GM19324 (cell line): ENCODE results near the gene MEAF6.
"Not testable (repeated sequence)": the region's sequence is repeated elsewhere in the genome, so short reads cannot be mapped to it uniquely, and the experiment has no call there.

Experiments used
- ATAC-seq: cut with Tn5 transposase; IDR thresholded peaks from one replicate; pipeline ENCODE4 v1.9.1; 2021; ENCODE audit warnings: mild to moderate bottlenecking, moderate library complexity; ENCODE audit not compliant: unreplicated experiment, low FRiP score

The MEAF6 gene

DNA sequence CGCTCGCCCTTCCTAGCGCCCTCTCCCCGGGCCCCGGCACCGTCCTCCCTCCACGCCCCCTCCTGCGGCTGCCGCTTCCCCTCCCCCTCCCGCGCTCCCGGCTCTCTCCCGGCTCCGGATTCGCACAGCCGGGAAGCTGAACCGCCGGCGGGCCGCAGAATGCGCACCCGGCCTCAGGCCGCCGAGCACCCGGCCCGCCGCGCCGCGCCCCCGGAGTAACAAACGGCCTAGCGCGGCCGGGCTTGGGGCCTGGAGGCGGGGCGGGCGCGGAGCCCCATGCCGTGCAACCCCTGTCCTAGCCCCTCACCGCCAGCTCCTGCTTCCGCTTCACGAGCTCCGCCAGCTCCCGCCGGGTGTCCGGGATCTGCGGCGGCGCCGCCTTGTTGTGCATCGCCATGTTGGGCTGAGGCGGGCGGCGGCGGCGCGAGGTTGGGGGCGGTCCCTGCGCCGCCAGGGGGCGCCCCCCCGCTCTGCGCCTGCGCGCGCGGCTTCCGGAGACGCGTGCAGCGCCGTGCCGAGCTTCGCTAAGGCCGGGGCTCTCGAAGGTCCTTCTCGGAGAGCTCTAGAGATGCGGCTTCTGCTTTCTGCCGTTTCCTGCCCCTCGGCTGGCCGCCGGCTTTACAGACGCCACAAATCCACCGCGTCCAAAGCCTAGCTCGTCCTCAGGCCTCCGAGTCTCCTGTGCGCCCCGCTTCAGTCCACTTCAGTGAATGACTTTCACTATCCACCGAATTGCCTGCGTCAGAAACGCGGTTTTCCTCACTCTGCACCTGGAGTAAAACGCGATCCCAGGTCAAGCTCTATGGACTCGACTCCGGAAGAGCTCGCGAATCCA, at the start of gene MEAF6:
TSS of gene MEAF6 (minus strand) at position 417 of the 835 bp plus-strand sequence. CDS start at position 397, 20 bp downstream.
- ATAC-seq = peak; percentile 92

DNA sequence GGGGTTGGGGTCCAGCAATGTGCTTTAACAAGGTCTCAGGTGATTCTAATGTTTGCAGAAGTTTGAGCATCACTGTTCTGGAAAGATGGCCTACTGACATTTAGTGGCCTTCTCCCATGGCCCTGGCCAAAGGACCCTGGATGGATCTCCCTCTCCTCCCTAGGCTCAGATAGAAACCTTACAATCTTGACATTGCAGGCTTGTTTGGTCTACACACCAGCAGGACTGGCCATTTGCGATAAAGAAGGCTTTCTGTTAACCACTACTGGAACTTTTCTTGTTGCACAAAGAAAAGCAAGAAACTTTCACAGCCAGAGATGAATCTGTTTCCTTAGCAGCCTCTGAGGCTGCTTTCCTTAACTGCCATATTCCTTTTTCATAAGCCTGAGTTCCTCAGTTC, 48.4 kb upstream of the MEAF6 start:
- no peak for ATAC-seq

DNA sequence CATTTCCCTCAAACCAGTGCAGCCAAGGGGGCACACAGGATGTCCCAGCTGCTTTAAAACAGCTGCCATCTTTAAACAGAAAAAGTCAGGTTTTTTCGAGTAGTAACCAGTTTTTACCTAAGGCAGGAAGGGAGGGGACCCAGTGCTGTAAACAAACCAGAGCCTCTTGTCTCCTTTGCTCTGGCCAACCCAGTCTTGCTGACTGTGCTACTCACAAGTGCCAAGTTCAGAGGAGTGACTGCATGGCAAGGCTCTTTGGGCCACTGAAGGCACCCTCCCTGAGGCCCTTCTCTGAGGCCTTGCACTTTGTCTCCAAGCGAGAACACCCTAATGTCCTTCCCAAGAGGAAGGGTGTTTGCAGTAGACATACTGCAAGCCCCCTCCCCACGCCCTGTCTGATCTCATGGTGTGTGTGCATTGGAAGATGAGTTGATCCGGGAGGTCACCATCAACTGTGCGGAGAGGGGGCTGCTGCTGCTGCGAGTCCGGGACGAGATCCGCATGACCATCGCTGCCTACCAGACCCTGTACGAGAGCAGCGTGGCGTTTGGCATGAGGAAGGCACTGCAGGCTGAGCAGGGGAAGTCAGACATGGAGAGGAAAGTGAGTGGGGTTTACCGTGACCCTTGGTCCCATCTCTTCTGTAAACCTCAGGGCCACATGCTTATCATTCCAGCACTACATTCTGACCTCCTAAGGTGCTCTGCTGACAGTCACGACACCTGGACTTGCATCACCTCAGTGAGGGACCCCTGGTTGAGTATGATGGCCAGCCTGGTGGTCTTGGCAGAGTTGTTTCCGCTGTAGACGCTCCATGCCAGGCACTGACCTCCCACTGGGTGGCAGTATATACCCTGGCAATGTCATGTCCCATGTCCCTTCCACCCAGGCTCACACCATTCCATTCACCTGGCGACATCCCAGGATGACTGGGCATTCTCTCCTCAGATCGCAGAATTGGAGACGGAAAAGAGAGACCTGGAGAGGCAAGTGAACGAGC, 46.9 kb upstream of the MEAF6 start:
- no peak for ATAC-seq

DNA sequence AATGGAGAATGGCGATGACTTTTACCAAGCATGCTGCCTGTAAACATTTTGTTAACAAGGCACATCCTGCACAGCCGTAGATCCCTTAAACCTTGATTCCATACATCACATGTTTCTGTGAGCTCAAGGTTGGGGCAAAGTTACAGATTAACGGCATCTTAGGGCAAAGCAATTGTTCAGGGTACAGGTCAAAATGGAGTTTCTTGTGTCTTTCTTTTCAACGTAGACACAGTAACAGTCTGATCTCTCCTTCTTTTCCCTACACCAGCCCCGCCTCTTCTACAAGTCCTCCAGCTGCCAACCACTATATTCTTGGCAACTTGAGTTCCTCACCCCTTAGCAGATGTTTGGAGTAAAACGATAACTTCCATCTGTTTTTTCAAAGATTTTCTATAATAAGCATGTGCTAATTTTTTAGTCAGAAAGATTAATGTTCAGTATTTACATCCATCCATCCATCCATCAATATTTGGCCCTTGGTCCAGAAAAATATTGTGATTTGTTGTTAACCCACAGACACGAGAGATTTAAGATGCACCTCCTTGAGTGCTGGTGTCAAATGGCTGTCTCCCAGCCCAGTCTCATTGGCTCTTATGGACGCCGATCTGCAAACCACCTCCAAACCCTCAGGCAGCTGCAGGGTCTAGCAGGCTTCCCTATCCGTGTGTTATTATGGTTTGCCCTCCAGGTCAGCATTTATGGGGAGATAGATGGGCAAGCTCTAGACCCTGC, 46.0 kb upstream of the MEAF6 start:
- no peak for ATAC-seq

DNA sequence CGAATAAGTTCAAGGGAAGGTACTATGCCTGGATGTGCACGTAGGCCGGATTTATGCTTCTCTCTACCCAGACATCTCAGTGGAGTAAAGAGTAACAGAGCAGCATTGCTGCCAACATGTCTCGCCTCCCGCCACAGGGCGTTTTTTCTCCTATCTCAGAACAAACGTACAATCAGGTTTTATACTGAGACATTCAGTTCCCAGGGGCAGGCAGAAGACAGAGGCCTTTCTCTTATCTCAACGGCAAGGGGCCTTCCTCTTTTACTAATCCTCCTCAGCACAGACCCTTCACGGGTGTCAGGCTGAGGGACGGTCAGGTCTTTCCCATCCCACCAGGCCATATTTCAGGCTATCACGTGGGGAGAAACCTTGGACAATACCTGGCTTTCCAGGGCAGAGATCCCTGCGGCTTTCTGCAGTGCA, 45.4 kb upstream of the MEAF6 start:
- ATAC-seq = not testable (repeated sequence)

DNA sequence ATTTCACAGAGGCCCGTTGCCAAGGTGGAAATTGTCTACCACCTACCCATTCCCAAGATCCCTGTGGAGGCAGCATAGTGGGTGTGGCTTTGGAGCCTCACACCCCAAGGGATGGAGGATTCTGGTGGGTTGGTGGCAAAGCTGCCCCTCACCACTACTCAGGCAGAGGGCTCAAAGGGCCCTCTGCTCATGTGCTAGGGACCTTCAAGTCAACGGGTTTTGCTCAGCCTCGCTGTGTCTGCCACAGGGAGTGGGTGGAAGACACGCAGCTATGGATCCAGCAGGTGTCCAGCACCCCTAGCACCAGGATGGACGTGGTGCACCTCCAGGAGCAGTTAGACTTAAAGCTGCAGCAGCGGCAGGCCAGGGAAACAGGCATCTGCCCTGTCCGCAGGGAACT, 44.5 kb upstream of the MEAF6 start:
- ATAC-seq = no peak

DNA sequence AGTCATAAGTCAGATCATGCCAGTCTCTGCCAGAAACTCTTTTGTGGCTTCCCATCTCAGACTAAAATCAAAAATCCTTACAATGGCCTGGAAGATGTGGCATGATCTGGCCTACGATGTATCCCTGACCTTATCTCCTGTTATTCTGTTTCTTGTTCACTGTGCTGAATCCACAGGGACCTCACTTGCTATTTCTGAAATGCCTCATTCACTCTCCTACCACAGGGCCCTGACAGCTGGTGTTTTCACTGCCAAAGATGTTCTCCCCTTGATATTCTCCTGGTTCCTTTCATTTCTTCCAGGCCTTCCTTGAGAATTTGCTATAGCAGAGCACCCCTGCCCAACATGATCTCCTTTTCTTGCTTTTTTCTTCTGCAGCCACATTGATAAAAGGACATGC, 43.8 kb upstream of the MEAF6 start:
- no peak for ATAC-seq

DNA sequence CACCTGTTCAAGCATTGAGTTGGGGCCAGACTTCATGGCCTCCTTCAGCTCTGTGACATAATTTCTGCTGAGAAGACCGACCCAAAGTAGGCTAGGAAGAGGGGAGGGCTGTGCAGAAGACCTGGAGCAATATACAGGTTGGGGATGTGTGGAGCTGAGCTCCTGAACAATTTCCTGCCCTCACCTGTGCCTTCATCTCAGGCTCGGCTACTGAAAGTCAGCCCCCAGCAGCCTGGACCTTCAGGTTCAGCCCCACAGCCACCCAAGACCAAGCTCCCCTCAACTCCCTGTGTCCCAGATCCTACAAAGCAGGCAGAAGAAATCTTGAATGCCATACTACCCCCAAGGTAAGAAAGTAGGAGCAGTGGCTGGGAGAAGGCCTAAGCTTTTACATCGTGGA, 42.8 kb upstream of the MEAF6 start:
- no peak for ATAC-seq

DNA sequence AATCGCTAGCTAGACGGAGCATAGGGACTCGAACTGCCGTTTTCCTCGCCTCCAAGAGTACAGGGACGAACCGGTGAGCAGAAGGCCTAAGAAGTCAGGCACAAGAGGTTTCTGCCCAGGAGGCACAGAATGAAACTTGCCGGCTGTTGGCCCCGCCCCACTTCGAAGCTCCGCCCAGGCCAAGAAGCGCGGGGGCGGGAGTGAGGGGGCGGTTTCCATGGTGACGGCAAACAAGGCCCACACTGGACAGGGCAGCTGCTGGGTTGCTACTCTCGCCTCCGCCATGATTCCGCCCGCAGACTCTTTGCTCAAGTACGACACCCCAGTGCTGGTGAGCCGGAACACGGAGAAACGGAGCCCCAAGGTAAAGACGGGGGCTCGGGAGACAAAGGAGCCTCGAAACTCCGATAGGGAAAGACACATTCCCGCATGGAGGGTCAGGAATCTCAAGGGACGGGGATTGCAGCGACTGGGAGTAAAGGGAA, 42.2 kb upstream of the MEAF6 start, which contains the start of gene DNALI1:
TSS of gene DNALI1 (plus strand) at position 229 of the 485 bp plus-strand sequence. CDS start at position 284, 55 bp downstream.
- ATAC-seq = no peak

DNA sequence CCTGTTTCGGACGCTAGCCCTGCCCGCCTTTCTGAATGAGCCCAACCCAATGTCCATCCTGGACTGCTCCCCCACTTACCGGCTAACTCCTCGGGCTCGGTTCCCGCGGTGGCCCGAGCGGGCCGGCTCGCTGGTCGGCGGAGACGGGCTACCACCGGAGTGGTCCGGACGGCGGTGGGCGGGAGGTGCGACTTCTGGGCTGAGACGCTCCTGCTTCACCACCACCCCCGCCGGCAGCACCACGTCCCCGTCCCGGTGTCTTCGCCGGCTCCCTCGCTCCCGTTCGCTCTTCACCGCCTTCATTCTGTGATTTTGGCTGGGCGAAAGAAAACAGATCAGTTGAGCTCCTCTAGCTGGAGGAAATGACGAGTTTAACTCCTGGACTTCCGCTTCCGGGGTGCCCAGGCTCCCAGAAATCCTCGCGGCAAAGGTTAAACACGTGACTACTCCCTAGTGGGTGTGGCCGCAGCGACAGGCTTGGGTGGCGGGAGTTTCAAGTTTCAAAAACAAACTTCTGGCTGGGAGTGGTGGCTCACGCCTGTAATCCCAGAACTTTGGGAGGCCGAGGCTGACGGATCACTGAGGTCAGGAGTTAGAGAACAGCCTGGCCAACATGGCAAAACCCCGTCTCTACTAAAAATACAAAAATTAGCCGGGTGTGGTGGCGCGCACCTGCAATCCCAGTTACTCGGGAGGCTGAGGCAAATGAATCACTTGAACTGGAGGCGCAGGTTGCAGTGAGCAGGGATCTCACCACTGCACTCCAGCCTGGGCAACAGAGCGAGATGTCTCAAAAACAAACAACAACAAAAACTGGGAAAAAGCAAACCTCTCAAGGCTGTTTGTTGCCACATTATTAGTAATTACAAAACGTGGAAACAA, 39.6 kb upstream of the MEAF6 start, which contains the start of gene SNIP1:
TSS of gene SNIP1 (minus strand) at position 367 of the 882 bp plus-strand sequence. CDS start at position 303, 64 bp downstream.
- peak; percentile 79 for ATAC-seq

DNA sequence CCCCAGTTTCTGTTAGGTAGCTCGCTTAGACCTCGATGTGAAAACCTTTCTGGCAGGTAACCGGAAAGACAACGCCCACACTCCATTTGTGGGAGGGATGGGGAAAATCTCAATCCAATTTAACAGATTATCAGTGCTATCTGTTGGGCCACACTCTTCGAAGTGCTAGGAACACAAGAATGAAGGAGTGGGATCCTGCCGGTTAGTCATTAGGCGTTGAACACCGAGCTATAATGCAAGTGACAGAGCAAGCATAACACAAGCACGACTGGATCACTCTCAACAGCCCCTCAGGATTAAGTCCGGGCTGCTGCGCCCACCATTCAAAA, 39.0 kb upstream of the MEAF6 start:
- ATAC-seq = no peak

DNA sequence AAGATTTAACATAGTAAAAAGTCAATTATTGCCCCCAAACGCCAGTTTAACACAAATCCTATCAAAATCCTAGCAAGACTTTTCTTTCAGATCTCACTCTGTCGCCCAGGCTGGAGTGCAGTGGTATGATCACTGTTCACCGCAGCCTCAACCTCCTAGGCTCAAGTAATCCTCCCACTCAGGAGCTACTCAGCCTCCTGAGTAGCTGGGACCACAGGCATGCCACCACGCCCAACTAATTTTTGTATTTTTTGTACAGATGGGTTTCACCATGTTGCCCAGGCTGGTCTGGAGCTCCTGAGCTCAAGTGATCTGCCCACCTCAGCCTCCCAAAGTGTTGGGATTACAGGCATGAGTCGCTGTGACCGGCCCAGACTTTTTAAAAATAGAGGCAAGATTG, 34.8 kb upstream of the MEAF6 start:
- ATAC-seq = no peak

DNA sequence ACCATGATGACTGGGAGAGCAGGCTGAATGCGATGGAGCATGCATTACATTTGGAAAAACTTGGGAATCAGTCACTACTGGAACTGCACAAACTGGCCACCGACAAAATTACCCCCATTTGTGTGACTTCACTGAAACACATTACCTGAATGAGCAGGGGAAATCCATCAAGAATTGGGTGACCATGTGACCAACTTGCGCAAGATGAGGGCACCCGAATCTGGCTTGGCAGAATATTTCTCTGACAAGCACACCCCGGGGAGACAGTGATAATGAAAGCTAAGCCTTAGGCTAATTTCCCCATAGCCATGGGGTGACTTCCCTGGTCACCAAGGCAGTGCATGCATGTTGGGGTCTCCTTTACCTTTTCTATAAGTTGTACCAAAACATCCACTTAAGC, 30.5 kb upstream of the MEAF6 start:
- ATAC-seq = no peak

DNA sequence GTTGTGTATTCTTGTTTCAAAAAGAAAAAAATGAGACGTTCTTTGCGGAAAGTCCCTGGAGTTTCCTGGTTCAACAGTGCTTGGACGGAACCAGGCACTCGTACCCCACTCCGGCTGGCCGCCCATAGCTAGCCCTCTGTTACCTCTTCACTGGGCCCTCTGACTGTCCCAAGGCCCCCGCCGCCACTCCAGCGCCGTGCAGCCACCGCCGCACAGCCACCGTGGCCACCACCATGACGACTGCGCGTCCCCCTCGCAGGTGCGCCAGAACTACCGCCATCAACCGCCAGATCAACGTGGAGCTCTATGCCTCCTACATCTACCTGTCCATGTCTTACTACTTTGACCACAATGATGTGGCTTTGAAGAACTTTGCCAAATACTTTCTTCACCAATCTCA, 30.0 kb upstream of the MEAF6 start:
- ATAC-seq = no peak

DNA sequence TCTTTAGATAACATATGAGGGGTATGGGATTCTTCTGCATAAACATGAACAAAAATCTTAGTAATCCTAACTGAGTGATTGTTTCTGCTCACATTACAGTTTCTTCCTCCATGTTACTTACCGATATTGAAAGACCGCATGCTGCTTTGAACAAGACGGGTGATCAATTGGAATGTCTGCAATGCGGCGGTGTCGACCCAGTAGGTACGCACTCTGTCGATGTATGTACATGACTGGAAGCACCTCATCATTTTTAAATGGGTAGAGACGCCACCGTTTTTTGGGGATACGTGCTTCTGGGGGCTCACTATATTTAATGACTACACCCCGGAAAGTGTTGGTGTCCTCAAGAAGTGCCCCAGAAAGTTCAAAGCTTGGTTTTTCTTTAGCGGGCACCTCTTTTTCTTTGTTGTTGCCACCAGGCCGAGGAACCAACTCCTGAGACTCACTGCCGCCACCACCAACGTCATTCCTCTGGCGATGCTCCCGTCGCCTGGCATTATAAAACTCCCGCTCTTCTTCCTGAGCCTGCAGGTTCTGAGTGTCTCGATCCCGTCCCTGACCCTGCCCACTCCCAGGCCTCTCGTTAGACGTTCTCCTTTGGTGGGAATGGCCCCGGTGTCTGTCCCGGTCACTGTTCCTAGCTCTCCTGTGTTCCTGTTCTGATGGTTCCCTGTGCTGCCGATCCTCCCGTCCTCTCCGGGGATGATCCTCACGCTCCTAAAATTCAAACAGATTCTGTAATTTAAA, 25.6 kb upstream of the MEAF6 start:
- no peak for ATAC-seq

DNA sequence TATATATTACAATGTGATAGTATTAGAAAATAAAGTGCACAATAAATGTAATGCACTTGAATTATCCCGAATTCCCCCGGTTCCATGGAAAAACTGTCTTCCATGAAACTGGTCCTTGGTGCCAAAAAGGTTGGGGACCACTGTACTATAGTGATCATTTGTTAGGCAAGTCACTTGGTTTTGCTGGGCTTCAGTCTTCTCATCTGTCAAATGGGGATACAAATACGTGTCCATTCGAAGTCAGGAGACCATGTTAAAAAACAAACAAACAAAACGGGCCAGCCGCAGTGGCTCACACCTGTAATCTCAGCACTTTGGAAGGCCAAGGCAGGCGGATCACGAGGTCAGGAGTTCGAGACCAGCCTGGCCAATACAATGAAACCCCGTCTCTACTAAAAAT, 24.6 kb upstream of the MEAF6 start:
- not testable (repeated sequence) for ATAC-seq

DNA sequence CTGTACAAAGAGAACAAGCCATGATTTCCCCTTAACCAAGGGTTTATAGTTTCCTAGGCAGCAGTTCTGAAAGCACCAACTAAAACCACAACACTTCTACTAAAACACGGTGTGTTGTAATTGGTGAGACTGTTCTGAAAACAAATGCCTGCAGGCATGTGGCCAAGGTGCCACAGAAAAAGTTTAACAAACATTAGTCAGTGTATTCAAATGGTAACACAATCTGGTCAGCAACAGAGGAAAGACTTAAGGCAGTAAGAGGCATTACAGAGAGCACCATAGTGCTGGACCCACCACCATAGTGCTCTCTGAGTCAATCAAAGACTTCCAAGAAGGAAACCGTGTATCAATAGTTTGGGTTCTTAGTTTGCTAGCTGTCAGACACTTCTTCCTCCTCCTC, 22.8 kb upstream of the MEAF6 start:
- ATAC-seq = no peak

DNA sequence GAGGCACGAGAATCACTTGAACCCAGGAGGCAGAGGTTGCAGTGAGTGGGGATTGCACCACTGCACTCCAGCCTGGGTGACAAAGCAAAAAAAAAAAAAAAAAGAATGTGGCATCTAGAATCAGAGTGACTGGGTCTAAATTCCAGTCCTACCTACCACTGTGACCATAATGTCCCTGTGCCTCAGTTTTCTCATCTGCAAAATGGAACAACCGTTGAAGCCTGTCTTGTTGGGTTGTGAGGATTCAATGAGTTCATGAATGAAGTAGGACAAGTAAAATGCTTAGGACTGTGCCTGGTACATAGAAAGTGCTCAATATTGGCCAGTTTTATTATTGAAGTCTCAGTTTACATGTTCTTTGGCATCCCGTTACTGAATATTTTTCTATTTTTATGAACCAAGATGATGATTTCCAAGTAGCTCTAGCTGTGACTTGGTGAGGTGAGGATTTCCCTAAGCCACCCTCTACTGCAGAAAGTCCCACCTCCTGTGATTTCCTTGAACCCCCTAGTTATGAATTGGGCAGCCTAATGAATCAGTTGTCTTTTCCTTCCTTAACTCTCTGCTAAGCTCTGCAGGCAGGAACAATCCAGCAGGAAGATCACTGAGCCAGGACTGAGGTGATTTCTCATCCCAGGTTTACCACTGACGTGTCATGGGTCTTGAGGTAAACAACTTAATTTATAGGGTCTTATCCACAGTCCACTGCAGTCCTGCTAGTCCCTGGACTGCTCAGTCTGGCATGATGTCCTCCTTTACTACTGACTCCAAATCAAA, 18.9 kb upstream of the MEAF6 start:
- no peak for ATAC-seq
